Measurements from ENCODE around the gene CSE1L. TPM values are rescaled to one million over a fixed set of nuclear protein-coding genes. Genes with fewer than 3 reads are reported as not detected.

CSE1L gene
- total RNA-seq, 1 experiment from 2014 or later, result 316 TPM

GRCh38 chr20:49106328-49106727, 60.2 kb downstream of the CSE1L start:
- H3K9me3 Mint-ChIP-seq (ENCODE audit: unreplicated experiment), result no peaks in the 10 kb centered on the region
- peak overlapping the region; percentile 16 for H3K27ac Mint-ChIP-seq (ENCODE audit: unreplicated experiment)
- H3K4me3 ChIP-seq (ENCODE audit: low read depth, low read length), result no peak overlapping the region
- CTCF ChIA-PET, result no interaction called here
- H3K4me3 Mint-ChIP-seq (ENCODE audit: unreplicated experiment), result no peak overlapping the region
- no peak for TF ChIP-seq CTCF (IDR thresholded peaks at IDR 0.05; ENCODE audit: insufficient read depth in 1 of 2, low read depth in 1 of 2, low read length in 1 of 2, severe bottlenecking in 1 of 2, unreplicated experiment in 1 of 2)
- peaks cover 99% of the 10 kb centered on the region for H3K36me3 Mint-ChIP-seq (ENCODE audit: insufficient read depth, unreplicated experiment)
- H3K4me1 ChIP-seq, result no peaks in the 10 kb centered on the region
- no TSS peak for BruUV-seq (replicated peaks)
- no peaks in the 10 kb centered on the region for H3K27me3 Mint-ChIP-seq (ENCODE audit: insufficient read depth, unreplicated experiment)
- no peaks in the 10 kb centered on the region for H3K27me3 ChIP-seq (replicated peaks; ENCODE audit: control insufficient read depth, insufficient read depth, low read length)
- H3K9me3 ChIP-seq, result no peaks in the 10 kb centered on the region
- no peaks in the 10 kb centered on the region for H3K4me1 Mint-ChIP-seq (ENCODE audit: low read depth, unreplicated experiment)
- intact Hi-C loops (cut with micrococcal nuclease; ENCODE audit: unreplicated experiment), result no loop called here
- POLR2A ChIA-PET, result interaction anchor here (0.6 kb wide), 1 partner anchor 833 kb away, joined by 3 read pairs; no protein-coding TSS in a partner anchor
- peaks cover 10% of the 10 kb centered on the region for H3K36me3 ChIP-seq (ENCODE audit: control insufficient read depth, insufficient read depth, low read length)
- peak in 1 of 2 experiments; percentile 38 for DNase-seq

GRCh38 chr20:49110767-49111694, 64.9 kb downstream of the CSE1L start:
- no peak for TF ChIP-seq CTCF (IDR thresholded peaks at IDR 0.05; ENCODE audit: insufficient read depth in 1 of 2, low read depth in 1 of 2, low read length in 1 of 2, severe bottlenecking in 1 of 2, unreplicated experiment in 1 of 2)
- Histone ChIP-seq H3K9me3 (no peaks in the 10 kb centered on the region), H3K27me3 (replicated peaks; ENCODE audit: control insufficient read depth, insufficient read depth, low read length) (no peaks in the 10 kb centered on the region), H3K36me3 (ENCODE audit: control insufficient read depth, insufficient read depth, low read length) (0 out of 2 replicates have a peak, but pooled peaks cover 6% of the 10 kb centered on the region), H3K4me1 (no peaks in the 10 kb centered on the region), H3K4me3 (ENCODE audit: low read depth, low read length) (no peak overlapping the region)
- Mint-ChIP-seq H3K9me3 (ENCODE audit: unreplicated experiment) (no peaks in the 10 kb centered on the region), H3K4me3 (ENCODE audit: unreplicated experiment) (no peak overlapping the region), H3K27ac (ENCODE audit: unreplicated experiment) (peak overlapping the region; percentile 9), H3K36me3 (ENCODE audit: insufficient read depth, unreplicated experiment) (peaks cover 99% of the 10 kb centered on the region), H3K27me3 (ENCODE audit: insufficient read depth, unreplicated experiment) (no peaks in the 10 kb centered on the region), H3K4me1 (ENCODE audit: low read depth, unreplicated experiment) (no peaks in the 10 kb centered on the region)
- BruUV-seq (replicated peaks), result no TSS peak
- ChIA-PET CTCF (interaction anchor here (0.8 kb wide), 1 partner anchor 134 kb away, joined by 4 read pairs; no protein-coding TSS in a partner anchor), POLR2A (no interaction called here)
- DNase-seq, result no peak
- intact Hi-C loops (cut with micrococcal nuclease; ENCODE audit: unreplicated experiment), result no loop called here

GRCh38 chr20:49112596-49113274, 66.6 kb downstream of the CSE1L start:
- ChIA-PET POLR2A (no interaction called here), CTCF (interaction anchor here (0.6 kb wide), 1 partner anchor 107 kb away, joined by 5 read pairs; no protein-coding TSS in a partner anchor)
- intact Hi-C loops (cut with micrococcal nuclease; ENCODE audit: unreplicated experiment), result loop anchor here (2.0 kb wide), 1 partner anchor 54 kb away; no protein-coding TSS in a partner anchor

More at GRCh38 chr20:49112596-49113274, 66.6 kb downstream of the CSE1L start:
- TF ChIP-seq CTCF (IDR thresholded peaks at IDR 0.05; ENCODE audit: insufficient read depth in 1 of 2, low read depth in 1 of 2, low read length in 1 of 2, severe bottlenecking in 1 of 2, unreplicated experiment in 1 of 2), result no peak
- Mint-ChIP-seq H3K4me3 (ENCODE audit: unreplicated experiment) (no peak overlapping the region), H3K27ac (ENCODE audit: unreplicated experiment) (no peak overlapping the region), H3K36me3 (ENCODE audit: insufficient read depth, unreplicated experiment) (peaks cover 99% of the 10 kb centered on the region), H3K9me3 (ENCODE audit: unreplicated experiment) (no peaks in the 10 kb centered on the region), H3K4me1 (ENCODE audit: low read depth, unreplicated experiment) (no peaks in the 10 kb centered on the region), H3K27me3 (ENCODE audit: insufficient read depth, unreplicated experiment) (no peaks in the 10 kb centered on the region)
- BruUV-seq (replicated peaks), result no TSS peak
- Histone ChIP-seq H3K9me3 (no peaks in the 10 kb centered on the region), H3K36me3 (ENCODE audit: control insufficient read depth, insufficient read depth, low read length) (peaks cover 7% of the 10 kb centered on the region; the same call in 1 of the 2 replicates), H3K4me3 (ENCODE audit: low read depth, low read length) (no peak overlapping the region), H3K4me1 (no peaks in the 10 kb centered on the region), H3K27me3 (replicated peaks; ENCODE audit: control insufficient read depth, insufficient read depth, low read length) (no peaks in the 10 kb centered on the region)
- DNase-seq, result no peak

Measured in Caco-2 (cell line).